Measurements from ENCODE around the gene SMTNL2. TPM values are rescaled to one million over a fixed set of nuclear protein-coding genes. Genes with fewer than 3 reads are reported as not detected.

Gene SMTNL2
- total and polyA plus RNA-seq, 9 of the 15 experiments (the other 6 are each of a cell fraction or from before 2014, with no cell fraction given) = not detected

GRCh38 chr17:4610656-4611055, 26.3 kb downstream of the SMTNL2 start (continued):
- TF ChIP-seq SNAPC5 (CRISPR knock-in tag; IDR thresholded peaks at IDR 0.05) (no peak), ZBTB5 (IDR thresholded peaks at IDR 0.05) (no peak), GATAD2B (IDR thresholded peaks at IDR 0.05; ENCODE audit: borderline replicate concordance) (no peak), ZNF140 (CRISPR knock-in tag; IDR thresholded peaks at IDR 0.05) (no peak), NR2C1 (IDR thresholded peaks at IDR 0.05) (no peak), NR2C1 (tag; IDR thresholded peaks at IDR 0.05) (no peak), KDM5B (IDR thresholded peaks at IDR 0.05; ENCODE audit: insufficient replicate concordance, low read depth, low read length) (no peak)

- BruUV-seq (replicated peaks) = no TSS peak
- intact Hi-C loops (cut with micrococcal nuclease) = no loop called here
- POLR2A ChIA-PET = interaction anchor here (0.6 kb wide), 1 partner anchor 47 kb away, joined by 3 read pairs; no protein-coding TSS in a partner anchor
Measured at GRCh38 chr17:4616476-4616875, 32.1 kb downstream of the SMTNL2 start.

More at GRCh38 chr17:4616476-4616875, 32.1 kb downstream of the SMTNL2 start:
- Histone ChIP-seq H3K4me1 (replicated peaks in 1 of 2; ENCODE audit: control insufficient read depth in 2 of 2, insufficient read depth in 2 of 2, low read length in 2 of 2) (no peaks in the 10 kb centered on the region), H3K36me3 (ENCODE audit: control insufficient read depth, insufficient read depth, low read length) (no peaks in the 10 kb centered on the region), H3K9me1 (ENCODE audit: control insufficient read depth, insufficient read depth, low read length) (no peaks in the 10 kb centered on the region), H3K27me3 (ENCODE audit: control insufficient read depth in 2 of 2, insufficient read depth in 2 of 2, low read length in 2 of 2) (peaks cover 8 to 19% of the 10 kb centered on the region in 2 experiments; a peak in 4 of 5 replicates), H3K4me3 (no peak overlapping the region), H3K9me3 (replicated peaks; ENCODE audit: control insufficient read depth, insufficient read depth, low read depth, low read length) (no peaks in the 10 kb centered on the region), H2AFZ (ENCODE audit: low read depth, low read length) (no peak overlapping the region), H3K9ac (ENCODE audit: insufficient read depth in 1 of 2, low read depth in 2 of 2, low read length in 2 of 2) (no peak overlapping the region), H3K27ac (ENCODE audit: extremely low read depth, low read depth, low read length) (no peak overlapping the region), H3K4me2 (ENCODE audit: insufficient read depth, low read length) (no peak overlapping the region), H4K20me1 (replicated peaks; ENCODE audit: control insufficient read depth, insufficient read depth, low read length) (no peaks in the 10 kb centered on the region), H3K79me2 (ENCODE audit: control insufficient read depth, insufficient read depth, low read length) (no peaks in the 10 kb centered on the region)
- CTCF ChIA-PET (ENCODE audit: low intra/inter-chr PET ratio) = no interaction called here
- TF ChIP-seq TRIM24 (IDR thresholded peaks at IDR 0.05) (no peak), SRSF7 (optimal IDR thresholded peaks at IDR 0.05; ENCODE audit: low read depth, low read length) (no peak), CAMTA2 (CRISPR knock-in tag; conservative IDR thresholded peaks at IDR 0.05) (no peak), BHLHE40 (IDR thresholded peaks at IDR 0.05; ENCODE audit: low read length) (no peak), MAZ (CRISPR knock-in tag; conservative IDR thresholded peaks at IDR 0.05 in 1 of 2, IDR thresholded peaks at IDR 0.05 in 1 of 2) (no peak), EGR1 (conservative IDR thresholded peaks at IDR 0.05) (no peak), ZNF518B (CRISPR knock-in tag; IDR thresholded peaks at IDR 0.05) (no peak), CREB1 (IDR thresholded peaks at IDR 0.05) (no peak), CREB1 (CRISPR knock-in tag; IDR thresholded peaks at IDR 0.05) (no peak)
- WGBS (ENCODE audit: insufficient coverage, low coverage, missing lambda C conversion rate) = 52% methylated on average over 9 of the region's 9 CpGs
- in situ Hi-C loops (cut with MboI) = no loop called here
- no peak for FAIRE-seq
- no peak for DNase-seq (ENCODE audit: extremely low read depth in 1 of 4, low spot score in 3 of 4)
- ATAC-seq = no peak
